ENCODE measurements around the gene TMEM87B.
"Not testable (repeated sequence)": the region's sequence is repeated elsewhere in the genome, so short reads cannot be mapped to it uniquely, and the experiment has no call there.

TMEM87B gene

GRCh38 chr2:112032689-112033465 lies 22.2 kb upstream of the TMEM87B start:
- peak; percentile 91 to 95 for DNase-seq

DNA sequence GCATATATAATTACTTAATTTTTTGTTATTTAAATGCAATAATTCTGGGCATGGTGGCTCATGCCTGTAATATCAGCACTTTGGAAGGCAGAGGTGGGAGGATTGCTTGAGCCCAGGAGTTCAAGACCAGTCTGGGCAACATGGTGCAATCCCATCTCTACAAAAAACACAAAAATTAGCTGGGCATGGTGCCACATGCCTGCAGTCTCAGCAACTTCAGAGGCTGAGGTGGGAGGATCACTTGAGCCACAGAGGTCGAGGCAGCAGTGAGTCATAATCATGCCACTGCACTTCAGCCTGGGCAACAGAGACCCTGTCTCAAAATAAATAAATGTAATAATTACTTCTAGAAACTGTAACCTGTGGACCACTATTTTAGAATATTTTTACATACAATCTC lies 21.5 kb upstream of the TMEM87B start:
- DNase-seq = peak; percentile 89 to 94

DNA sequence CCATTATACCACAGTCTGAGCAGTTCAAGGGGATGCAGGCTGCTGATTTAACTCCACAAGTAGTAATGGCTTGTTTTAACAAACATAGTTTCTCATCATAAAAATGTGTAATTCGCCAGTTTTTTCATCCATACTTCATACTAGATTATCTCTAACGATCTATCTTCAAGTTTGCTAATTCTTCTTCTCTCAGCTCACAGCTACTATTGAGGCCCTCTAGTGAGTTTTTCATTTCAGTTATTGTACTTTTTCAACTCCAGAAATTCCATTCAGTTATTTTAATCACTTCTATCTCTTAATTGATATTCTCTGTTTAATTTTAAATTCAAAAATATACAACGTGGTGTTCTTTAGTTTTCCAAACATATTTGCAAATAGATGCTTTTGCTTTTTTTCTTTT lies 20.1 kb upstream of the TMEM87B start:
- DNase-seq = no peak

DNA sequence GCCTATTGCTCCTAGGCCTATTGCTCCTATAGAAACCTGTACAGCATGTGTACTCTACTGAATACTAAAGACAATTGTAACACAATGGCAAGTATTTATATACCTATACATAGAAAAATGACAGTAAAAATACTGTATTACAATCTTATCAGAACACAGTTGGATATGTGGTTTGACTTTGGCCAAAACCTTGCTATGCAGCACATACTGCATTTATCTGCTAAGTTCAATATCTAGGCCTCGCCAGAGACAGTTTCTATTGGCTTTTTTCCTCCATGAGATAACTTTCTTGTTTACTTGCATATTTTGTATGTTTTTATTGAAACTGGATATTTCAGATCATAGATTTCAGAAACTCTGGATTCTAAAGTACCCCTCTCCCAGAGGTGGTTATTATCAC lies 19.3 kb upstream of the TMEM87B start:
- DNase-seq = no peak

- DNase-seq = not testable (repeated sequence)
Measured at GRCh38 chr2:112039556-112039955, 15.5 kb upstream of the TMEM87B start.

- DNase-seq = not testable (repeated sequence)
Measured at GRCh38 chr2:112040066-112040465, 15.0 kb upstream of the TMEM87B start.

DNA sequence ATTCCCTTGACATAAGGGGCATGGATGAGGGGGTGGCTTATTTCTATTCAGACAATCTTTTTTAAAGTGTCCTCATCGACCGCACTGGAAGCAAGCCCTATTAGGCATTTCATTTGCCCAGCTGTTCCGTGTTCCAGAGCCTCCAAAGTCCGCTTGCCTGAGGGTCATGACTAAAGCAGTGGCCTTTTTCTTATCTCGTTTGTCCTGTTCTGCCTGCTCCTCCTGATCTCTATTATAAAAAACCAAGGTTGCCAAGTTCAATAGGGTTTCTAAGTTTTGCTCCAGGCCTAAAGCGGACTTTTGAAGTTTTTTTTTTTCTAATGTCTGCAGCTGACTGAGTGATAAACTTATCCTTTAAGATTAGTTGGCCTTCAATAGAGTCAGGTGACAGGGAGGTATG lies 13.6 kb upstream of the TMEM87B start:
- DNase-seq = not testable (repeated sequence)

DNA sequence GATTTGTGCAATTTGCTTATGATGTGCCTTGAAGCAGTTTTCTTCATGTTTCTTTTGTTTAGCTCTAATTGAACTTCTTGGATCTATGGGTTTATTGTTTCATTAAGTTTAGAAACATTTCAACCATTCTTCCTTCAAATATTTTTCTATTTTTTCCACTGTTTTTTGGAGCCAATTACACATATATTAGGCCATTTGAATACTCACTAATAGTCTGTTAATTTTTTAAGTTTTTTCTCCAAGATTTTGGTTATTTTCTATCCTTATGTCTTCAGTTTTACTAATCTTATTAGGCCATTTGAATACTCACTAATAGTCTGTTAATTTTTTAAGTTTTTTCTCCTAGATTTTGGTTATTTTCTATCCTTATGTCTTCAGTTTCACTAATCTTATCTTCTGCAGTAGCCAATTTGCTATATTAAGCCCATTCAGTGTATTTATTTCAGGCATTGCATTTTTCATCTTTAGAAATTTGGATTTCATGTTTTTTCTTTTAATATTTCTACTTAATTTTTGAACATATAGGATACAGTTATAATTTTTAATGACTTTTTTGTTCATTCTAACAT lies 9.5 kb upstream of the TMEM87B start:
- no peak for DNase-seq

DNA sequence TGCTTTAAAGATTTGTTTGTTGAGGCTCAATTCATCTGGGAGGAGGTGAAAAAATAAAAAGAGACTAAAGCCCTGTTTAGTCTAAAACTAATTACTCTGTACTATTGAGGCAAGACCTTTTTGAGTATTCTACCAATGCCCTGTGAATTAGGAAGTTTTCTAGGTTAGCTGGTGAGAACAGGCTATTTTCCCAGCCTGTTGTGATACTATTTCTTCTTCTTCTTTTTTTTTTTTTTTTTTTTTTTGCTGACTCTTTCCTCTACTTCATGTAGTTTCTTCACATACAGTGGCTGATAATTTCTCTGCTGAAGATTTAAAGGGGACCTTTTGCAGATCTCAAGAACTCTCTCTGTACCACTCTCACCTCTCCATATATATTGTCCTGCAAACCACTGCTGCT lies 8.8 kb upstream of the TMEM87B start:
- DNase-seq = peak; percentile 12 to 52

- no peak for DNase-seq
Measured at GRCh38 chr2:112047537-112048235, 7.4 kb upstream of the TMEM87B start.

DNA sequence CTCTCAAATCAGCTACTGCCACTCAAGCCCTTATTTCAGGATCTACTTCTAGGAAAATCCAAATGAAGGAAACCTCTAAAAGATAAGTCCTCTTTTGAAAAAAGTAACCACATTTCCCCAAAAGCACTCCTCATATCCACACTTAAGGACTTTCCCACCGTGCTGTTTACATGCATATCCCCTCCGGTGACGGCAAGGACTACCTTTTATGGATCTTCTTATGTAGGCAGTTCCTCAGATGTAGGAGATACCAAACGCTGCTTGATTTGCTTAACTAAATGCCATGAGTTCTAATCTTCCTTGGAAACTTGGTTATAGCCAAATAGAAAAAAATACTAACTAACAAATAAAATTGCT lies 6.9 kb upstream of the TMEM87B start:
- DNase-seq = no peak

GRCh38 chr2:112048887-112049286 lies 6.2 kb upstream of the TMEM87B start:
- peak; percentile 65 to 83 for DNase-seq

DNA sequence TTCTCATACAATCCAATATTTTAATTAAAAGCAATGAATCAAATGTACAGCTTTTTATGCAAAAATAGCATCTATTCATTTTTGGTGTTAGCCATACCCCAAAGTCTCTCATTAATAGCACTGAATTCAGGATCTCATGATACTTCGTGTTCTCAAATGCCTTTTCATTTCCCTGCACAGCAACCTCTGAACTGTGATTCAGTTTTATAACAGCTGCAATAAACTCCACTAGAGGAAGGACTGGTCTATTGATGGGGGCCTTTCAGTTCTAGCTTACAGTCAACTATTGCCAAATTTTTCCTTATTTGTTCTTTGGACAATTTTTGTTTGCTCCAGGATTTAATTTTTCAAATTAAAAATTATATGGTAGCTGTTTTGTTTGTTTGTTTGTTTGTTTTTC lies 4.8 kb upstream of the TMEM87B start:
- no peak for DNase-seq

- peak; percentile 94 to 95 for DNase-seq
Measured at GRCh38 chr2:112053917-112054846, 887 bp upstream of the TMEM87B start.

DNA sequence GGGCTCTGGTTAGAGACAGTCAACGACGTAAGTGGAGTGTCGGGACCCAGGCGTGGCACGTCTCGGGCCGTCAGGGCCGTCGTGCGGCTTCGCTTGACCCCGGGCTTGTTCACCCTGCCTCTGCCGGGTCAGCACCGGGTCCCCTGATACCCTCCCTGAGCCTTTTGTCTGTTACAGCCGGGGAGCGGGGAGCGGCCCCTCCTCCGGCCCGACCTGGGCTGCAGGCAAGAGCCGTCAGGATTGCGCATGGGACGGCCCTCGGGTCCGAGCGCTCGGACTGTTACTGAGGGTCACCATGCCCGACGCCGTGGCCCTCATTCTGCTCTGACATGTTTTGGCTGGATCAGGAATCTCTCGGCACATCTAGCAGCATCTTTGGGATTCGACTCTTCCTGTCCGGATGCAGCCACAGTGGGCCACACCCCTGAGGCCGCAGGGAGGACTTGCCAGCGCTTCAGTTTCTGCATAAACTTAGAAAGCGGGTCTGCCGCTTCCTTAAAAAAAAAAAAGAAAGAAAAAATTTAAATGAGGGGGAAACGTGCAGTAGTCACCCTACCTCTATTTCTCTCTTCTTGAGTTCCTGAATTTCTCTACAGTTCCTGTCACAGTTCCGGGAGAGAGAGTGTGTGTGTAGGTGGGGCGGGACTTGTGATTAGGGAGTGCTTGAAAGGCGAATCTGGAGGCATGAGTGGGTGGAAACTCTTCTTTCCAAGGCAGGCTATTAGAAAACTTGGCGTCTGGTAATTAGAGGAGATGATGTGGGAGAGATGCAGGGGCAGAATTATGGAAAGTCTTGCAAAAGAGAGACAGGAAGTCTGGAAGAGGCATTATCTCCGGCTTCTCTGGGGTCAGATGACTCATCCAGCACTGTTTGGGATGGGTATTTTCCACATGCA lies 909 bp downstream of the TMEM87B start:
- peak; percentile 87 to 88 for DNase-seq

GRCh38 chr2:112056626-112056987 lies 1.5 kb downstream of the TMEM87B start:
- DNase-seq = no peak

DNA sequence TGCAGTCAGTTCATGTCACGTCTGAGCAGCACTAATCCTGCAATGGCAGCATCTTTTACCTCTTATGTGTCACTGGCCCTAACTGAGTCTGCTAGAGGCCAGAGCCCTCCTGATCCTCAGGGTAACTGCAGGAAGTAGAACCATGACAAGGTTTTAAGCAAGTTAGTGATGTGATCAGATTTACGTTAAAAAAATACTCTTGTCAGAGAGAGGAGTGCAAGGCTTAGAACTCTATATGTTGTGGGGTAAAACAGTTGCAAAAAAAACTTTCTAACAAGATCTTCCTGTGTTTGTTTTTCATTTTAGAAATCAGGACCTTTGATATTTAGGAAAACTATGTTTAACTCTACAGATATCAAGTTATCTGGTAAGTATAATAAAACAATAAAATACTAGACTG lies 4.6 kb downstream of the TMEM87B start:
- DNase-seq = no peak

- DNase-seq = no peak
Measured at GRCh38 chr2:112061299-112061698, 6.2 kb downstream of the TMEM87B start.

DNA sequence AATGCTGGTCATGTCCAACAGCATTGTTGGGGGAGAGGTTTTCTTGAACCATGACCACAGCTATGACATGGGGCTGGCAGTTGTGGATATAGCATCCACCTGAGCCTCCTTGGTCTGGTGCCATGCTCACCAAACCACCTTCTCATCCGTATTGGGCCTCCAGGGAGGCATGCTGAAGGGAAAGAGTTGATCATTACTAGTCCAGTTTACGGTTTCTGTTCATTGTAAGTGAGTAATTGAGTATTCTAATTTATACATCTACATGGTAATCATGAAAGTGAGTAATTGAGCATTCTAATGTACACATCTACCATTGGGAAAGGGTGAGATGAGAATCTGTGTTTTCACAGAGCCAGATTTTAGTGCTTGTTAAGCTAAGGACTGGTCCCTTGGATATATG lies 6.8 kb downstream of the TMEM87B start:
- DNase-seq = no peak

GRCh38 chr2:112062894-112063293 lies 7.8 kb downstream of the TMEM87B start:
- no peak for DNase-seq

DNA sequence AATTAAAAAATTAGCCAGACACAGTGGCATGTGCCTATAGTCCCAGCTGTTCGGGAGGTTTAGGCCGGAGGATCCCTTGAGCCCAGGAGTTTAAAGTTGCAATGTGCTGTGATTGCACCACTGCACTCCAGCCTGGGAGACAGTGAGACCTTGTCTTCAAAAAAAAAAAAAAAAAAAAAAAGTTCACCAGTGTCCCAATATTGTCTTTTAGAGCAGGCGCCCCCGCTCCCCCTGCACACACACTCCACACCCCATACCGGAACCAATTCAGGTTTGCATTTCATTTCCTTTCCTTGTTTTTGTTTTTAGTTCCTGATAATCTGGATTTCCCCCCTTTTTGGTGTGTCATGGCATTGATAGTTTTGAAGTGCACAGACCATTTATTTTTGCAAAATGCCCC lies 10.4 kb downstream of the TMEM87B start:
- no peak for DNase-seq

- DNase-seq = no peak
Measured at GRCh38 chr2:112065966-112066365, 10.9 kb downstream of the TMEM87B start.

Data from inflammatory macrophage (primary cell).